HG03060 (cell line): ENCODE data around the gene UBN2.

Experiments
- ATAC-seq: cut with Tn5 transposase; IDR thresholded peaks from one replicate; pipeline ENCODE4 v1.9.1; 2021; ENCODE audit warnings: low read depth, moderate number of reproducible peaks; ENCODE audit not compliant: unreplicated experiment

The UBN2 gene

GRCh38 chr7:139341058-139341775 lies 110.2 kb downstream of the UBN2 start, which contains the start of gene FMC1:
FMC1 (plus strand) TSS chr7:139341337; CDS start chr7:139341385, 48 bp downstream.
- ATAC-seq = peak; percentile 26

- peak; percentile 22 for ATAC-seq
Observed at GRCh38 chr7:139341776-139342226, 110.8 kb downstream of the UBN2 start.

GRCh38 chr7:139345042-139345441 lies 114.0 kb downstream of the UBN2 start:
- ATAC-seq = no peak

- no peak for ATAC-seq
Observed at GRCh38 chr7:139351027-139351426, 120.0 kb downstream of the UBN2 start.

- no peak for ATAC-seq
Observed at GRCh38 chr7:139354729-139355128, 123.7 kb downstream of the UBN2 start.

- no peak for ATAC-seq
Observed at GRCh38 chr7:139355320-139355719, 124.3 kb downstream of the UBN2 start.
